Ishikawa (cell line): ENCODE measurements around the gene CBX3.

Experiments used
- CEBPB ChIP-seq: IDR thresholded peaks from 2 replicates; pipeline ENCODE4 v1.6.1; 2012
- CREB1 ChIP-seq: IDR thresholded peaks from 2 replicates; pipeline ENCODE4 v1.6.1; 2012; ENCODE audit warnings: low read depth
- EGR1 ChIP-seq: IDR thresholded peaks from 2 replicates; pipeline ENCODE4 v1.6.1; 2012
- EP300 ChIP-seq: IDR thresholded peaks from 2 replicates; pipeline ENCODE4 v1.6.1; 2012; ENCODE audit warnings: borderline replicate concordance
- FOXM1 ChIP-seq: IDR thresholded peaks from 2 replicates; pipeline ENCODE4 v1.6.1; 2012; ENCODE audit warnings: low read depth, borderline replicate concordance
- MAX ChIP-seq: IDR thresholded peaks from 2 replicates; pipeline ENCODE4 v1.6.1; 2012
- NFIC ChIP-seq: IDR thresholded peaks from 2 replicates; pipeline ENCODE4 v1.6.1; 2012
- RAD21 ChIP-seq: IDR thresholded peaks from 2 replicates; pipeline ENCODE4 v1.6.1; 2012; ENCODE audit warnings: low read depth
- REST ChIP-seq: IDR thresholded peaks from 2 replicates; pipeline ENCODE4 v1.6.1; 2012; ENCODE audit warnings: low read depth, mild to moderate bottlenecking
- TAF1 ChIP-seq: IDR thresholded peaks from 2 replicates; pipeline ENCODE4 v1.6.1; 2012; ENCODE audit warnings: low read depth, mild to moderate bottlenecking
- TCF12 ChIP-seq: IDR thresholded peaks from 2 replicates; pipeline ENCODE4 v1.6.1; 2012; ENCODE audit warnings: low read depth
- TEAD4 ChIP-seq: IDR thresholded peaks from 2 replicates; pipeline ENCODE4 v1.6.1; 2012
- USF1 ChIP-seq: IDR thresholded peaks from 2 replicates; pipeline ENCODE4 v1.6.1; 2012
- YY1 ChIP-seq: IDR thresholded peaks from 2 replicates; pipeline ENCODE4 v1.6.1; 2012; ENCODE audit warnings: low read depth
- ZBTB7A ChIP-seq: IDR thresholded peaks from 2 replicates; pipeline ENCODE4 v1.6.1; 2012; ENCODE audit warnings: low read depth

CBX3 gene

GRCh38 chr7:26185131-26185843, 16.3 kb upstream of the CBX3 start:
- TF ChIP-seq TAF1 (no peak), REST (no peak), TEAD4 (no peak), EGR1 (no peak), YY1 (no peak)

GRCh38 chr7:26185844-26186180, 15.7 kb upstream of the CBX3 start:
- TF ChIP-seq RAD21 (no peak), CEBPB (no peak), EP300 (no peak), ZBTB7A (no peak), FOXM1 (no peak), NFIC (no peak), TAF1 (no peak), CREB1 (no peak), TEAD4 (no peak)

- TF ChIP-seq TEAD4 (no peak), EGR1 (no peak), USF1 (no peak), RAD21 (no peak), TCF12 (no peak), YY1 (no peak), REST (no peak), NFIC (no peak), TAF1 (no peak), CREB1 (no peak), ZBTB7A (no peak), CEBPB (no peak), MAX (no peak), FOXM1 (no peak)
Observed at GRCh38 chr7:26186364-26187311, 14.9 kb upstream of the CBX3 start.

- 0 out of 2 replicates have a peak, but pooled peaks have one; percentile 24 for TF ChIP-seq CEBPB
- TF ChIP-seq EGR1: no peak
- no peak for TF ChIP-seq ZBTB7A
Observed at GRCh38 chr7:26187380-26188205, 14.0 kb upstream of the CBX3 start.

GRCh38 chr7:26188206-26188956, 13.2 kb upstream of the CBX3 start:
- TF ChIP-seq YY1 (no peak), CREB1 (no peak), USF1 (no peak), TCF12 (no peak), TEAD4 (no peak), FOXM1 (no peak), NFIC (no peak), MAX (no peak), CEBPB (no peak), EP300 (no peak), REST (no peak), RAD21 (no peak), EGR1 (no peak), TAF1 (no peak), ZBTB7A (no peak)
